ENCODE results near the gene NUP210L. TPM values are rescaled to one million over a fixed set of nuclear protein-coding genes. Genes with fewer than 3 reads are reported as not detected.

Gene NUP210L
- total and polyA plus RNA-seq, 2 of the 13 experiments (the other 11 are each of a cell fraction or from before 2014, with no cell fraction given), result not detected

DNA sequence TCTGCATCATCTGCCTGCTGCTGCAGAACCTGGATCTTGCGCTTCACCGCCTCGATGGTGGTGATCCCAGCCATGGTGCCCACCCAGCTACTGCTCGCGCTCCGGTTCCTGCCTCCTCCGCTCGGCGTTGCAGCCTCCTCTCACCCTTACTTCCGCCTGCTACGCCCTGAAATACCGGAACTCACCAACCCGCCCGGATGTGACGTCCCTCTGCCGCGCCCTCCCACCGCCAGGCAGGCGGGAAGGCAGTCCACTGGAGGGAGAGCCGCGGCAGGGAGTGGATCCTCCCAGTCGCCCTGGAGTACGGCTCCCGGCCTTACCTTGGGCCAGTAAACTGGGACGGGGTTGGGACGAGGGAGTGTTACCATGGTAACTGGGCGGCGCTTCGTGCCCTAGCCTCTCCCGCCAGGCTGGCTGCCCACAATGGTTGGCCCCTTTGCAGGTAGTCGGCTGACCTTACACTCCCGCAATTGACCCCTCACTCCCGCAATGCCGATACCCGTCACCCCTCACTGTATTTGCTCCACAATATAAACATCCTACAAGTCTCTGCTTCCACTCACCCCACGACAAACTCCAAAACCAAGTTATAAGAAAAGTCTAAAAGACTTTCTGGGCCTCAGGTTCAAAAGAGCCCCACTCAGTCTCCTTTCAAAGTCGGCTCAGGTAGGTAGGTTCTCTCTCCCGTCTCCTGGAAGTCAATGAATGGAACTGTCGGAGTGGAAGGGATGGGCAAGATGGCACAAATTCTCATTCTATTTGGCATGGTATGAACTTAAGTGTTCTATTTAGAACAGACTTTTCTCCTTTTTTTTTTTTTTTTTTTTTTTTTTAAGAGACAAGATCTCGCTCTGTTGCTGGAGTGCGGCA is 28.4 kb upstream of the NUP210L start (continued):
- no peak for TF ChIP-seq ZFP36L2 (CRISPR knock-in tag; IDR thresholded peaks at IDR 0.05)
- peak; percentile 93 for TF ChIP-seq IRF2 (CRISPR knock-in tag; IDR thresholded peaks at IDR 0.05)
- no peak for TF ChIP-seq ISX (CRISPR knock-in tag; conservative IDR thresholded peaks at IDR 0.05)
- TF ChIP-seq ZNF563 (CRISPR knock-in tag; IDR thresholded peaks at IDR 0.05), result 0 out of 2 replicates have a peak, but pooled peaks have one; percentile 85
- TF ChIP-seq CREM (IDR thresholded peaks at IDR 0.05), result peak; percentile 96
- peak; percentile 68 for TF ChIP-seq CREM (CRISPR knock-in tag; IDR thresholded peaks at IDR 0.05)
- no peak for TF ChIP-seq ZNF24 (IDR thresholded peaks at IDR 0.05)
- TF ChIP-seq, protein P1, sequence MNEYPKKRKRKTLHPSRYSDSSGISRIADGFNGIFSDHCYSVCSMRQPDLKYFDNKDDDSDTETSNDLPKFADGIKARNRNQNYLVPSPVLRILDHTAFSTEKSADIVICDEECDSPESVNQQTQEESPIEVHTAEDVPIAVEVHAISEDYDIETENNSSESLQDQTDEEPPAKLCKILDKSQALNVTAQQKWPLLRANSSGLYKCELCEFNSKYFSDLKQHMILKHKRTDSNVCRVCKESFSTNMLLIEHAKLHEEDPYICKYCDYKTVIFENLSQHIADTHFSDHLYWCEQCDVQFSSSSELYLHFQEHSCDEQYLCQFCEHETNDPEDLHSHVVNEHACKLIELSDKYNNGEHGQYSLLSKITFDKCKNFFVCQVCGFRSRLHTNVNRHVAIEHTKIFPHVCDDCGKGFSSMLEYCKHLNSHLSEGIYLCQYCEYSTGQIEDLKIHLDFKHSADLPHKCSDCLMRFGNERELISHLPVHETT (CRISPR knock-in tag; conservative IDR thresholded peaks at IDR 0.05), result peak; percentile 81
- 0 out of 2 replicates have a peak, but pooled peaks have one; percentile 38 for TF ChIP-seq ZNF138 (CRISPR knock-in tag; IDR thresholded peaks at IDR 0.05; ENCODE audit: low read depth)
- no peak for TF ChIP-seq MAF1 (CRISPR knock-in tag; IDR thresholded peaks at IDR 0.05; ENCODE audit: borderline replicate concordance)
- no peak for TF ChIP-seq ZNF703 (CRISPR knock-in tag; IDR thresholded peaks at IDR 0.05; ENCODE audit: borderline replicate concordance)
- no peak for TF ChIP-seq NFE2 (CRISPR knock-in tag; IDR thresholded peaks at IDR 0.05)
- TF ChIP-seq GATAD1 (CRISPR knock-in tag; IDR thresholded peaks at IDR 0.05), result peak; percentile 95
- TF ChIP-seq, protein P2, sequence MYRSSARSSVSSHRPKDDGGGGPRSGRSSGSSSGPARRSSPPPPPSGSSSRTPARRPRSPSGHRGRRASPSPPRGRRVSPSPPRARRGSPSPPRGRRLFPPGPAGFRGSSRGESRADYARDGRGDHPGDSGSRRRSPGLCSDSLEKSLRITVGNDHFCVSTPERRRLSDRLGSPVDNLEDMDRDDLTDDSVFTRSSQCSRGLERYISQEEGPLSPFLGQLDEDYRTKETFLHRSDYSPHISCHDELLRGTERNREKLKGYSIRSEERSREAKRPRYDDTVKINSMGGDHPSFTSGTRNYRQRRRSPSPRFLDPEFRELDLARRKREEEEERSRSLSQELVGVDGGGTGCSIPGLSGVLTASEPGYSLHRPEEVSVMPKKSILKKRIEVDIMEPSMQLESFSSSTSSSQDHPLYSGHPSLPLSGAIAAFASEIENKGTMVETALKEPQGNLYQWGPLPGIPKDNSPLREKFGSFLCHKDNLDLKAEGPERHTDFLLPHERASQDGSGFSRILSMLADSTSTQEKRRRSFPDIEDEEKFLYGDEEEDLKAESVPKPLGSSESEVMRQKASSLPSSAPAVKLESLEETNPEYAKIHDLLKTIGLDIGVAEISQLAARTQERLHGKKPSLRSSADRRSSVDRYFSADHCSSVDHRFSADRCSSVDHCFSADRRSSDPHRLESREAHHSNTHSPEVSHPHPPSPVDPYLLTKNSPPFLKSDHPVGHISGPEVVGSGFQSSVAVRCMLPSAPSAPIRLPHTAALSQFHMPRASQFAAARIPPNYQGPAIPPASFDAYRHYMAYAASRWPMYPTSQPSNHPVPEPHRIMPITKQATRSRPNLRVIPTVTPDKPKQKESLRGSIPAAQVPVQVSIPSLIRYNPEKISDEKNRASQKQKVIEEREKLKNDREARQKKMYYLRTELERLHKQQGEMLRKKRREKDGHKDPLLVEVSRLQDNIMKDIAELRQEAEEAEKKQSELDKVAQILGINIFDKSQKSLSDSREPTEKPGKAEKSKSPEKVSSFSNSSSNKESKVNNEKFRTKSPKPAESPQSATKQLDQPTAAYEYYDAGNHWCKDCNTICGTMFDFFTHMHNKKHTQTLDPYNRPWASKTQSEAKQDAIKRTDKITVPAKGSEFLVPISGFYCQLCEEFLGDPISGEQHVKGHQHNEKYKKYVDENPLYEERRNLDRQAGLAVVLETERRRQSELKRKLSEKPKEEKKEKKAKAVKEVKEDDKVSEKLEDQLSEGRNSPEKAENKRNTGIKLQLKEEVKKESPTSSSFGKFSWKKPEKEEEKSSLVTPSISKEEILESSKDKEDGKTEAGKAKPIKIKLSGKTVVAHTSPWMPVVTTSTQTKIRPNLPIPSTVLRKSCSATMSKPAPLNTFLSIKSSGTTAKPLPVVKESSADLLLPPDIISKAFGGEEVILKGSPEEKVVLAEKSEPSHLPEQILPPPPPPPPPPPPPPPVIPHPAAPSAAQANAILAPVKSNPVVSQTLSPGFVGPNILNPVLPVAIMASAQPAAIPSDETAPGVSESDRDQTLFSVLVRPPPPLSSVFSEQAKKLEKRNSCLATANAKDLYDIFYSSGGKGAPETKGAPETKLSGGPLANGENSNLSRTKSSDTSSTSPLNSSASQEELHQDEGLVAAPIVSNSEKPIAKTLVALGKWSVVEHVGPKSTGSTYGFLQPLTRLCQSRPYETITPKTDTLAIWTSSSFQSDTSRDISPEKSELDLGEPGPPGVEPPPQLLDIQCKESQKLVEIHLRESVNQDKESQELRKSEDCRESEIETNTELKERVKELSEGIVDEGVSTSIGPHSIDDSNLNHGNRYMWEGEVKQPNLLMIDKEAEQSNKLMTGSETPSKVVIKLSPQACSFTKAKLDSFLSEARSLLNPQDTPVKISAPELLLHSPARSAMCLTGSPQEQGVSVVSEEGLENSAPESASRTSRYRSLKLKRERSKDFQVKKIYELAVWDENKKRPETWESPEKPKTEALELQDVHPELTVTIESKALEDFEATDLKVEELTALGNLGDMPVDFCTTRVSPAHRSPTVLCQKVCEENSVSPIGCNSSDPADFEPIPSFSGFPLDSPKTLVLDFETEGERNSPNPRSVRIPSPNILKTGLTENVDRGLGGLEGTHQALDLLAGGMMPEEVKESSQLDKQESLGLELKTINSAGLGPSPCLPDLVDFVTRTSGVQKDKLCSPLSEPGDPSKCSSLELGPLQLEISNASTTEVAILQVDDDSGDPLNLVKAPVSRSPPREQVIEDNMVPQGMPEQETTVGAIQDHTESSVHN (CRISPR knock-in tag; IDR thresholded peaks at IDR 0.05), result no peak
- TF ChIP-seq ATF7 (IDR thresholded peaks at IDR 0.05), result no peak
- TF ChIP-seq ATF7 (CRISPR knock-in tag; IDR thresholded peaks at IDR 0.05), result no peak
- TF ChIP-seq, protein P3, sequence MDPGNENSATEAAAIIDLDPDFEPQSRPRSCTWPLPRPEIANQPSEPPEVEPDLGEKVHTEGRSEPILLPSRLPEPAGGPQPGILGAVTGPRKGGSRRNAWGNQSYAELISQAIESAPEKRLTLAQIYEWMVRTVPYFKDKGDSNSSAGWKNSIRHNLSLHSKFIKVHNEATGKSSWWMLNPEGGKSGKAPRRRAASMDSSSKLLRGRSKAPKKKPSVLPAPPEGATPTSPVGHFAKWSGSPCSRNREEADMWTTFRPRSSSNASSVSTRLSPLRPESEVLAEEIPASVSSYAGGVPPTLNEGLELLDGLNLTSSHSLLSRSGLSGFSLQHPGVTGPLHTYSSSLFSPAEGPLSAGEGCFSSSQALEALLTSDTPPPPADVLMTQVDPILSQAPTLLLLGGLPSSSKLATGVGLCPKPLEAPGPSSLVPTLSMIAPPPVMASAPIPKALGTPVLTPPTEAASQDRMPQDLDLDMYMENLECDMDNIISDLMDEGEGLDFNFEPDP (CRISPR knock-in tag; conservative IDR thresholded peaks at IDR 0.05), result no peak
- TF ChIP-seq U2AF2 (IDR thresholded peaks at IDR 0.05; ENCODE audit: low read depth, low read length), result no peak
- peak; percentile 33; the same call in 1 of the 2 replicates for TF ChIP-seq ZNF782 (CRISPR knock-in tag; IDR thresholded peaks at IDR 0.05; ENCODE audit: borderline replicate concordance)
- peak; percentile 98 for TF ChIP-seq ELF1 (CRISPR knock-in tag; IDR thresholded peaks at IDR 0.05)

All from HepG2 (cell line).